KG1 (cell line): ENCODE results near the gene SZRD1.

ENCODE experiments used
- DNase-seq: peaks from one replicate; lab custom pipeline; 2025; lab: John Stamatoyannopoulos, UW

SZRD1 gene

GRCh38 chr1:16367968-16368890, 1.2 kb downstream of the SZRD1 start:
- no peak for DNase-seq

GRCh38 chr1:16369821-16370220, 2.8 kb downstream of the SZRD1 start:
- DNase-seq: no peak

- no peak for DNase-seq
Observed at GRCh38 chr1:16371725-16372124, 4.7 kb downstream of the SZRD1 start.

GRCh38 chr1:16372535-16373285, 5.7 kb downstream of the SZRD1 start:
- no peak for DNase-seq

GRCh38 chr1:16374266-16374665, 7.2 kb downstream of the SZRD1 start:
- no peak for DNase-seq

- no peak for DNase-seq
Observed at GRCh38 chr1:16375521-16376340, 8.7 kb downstream of the SZRD1 start.

GRCh38 chr1:16376971-16377370, 9.9 kb downstream of the SZRD1 start:
- DNase-seq: no peak

- no peak for DNase-seq
Observed at GRCh38 chr1:16378443-16378842, 11.4 kb downstream of the SZRD1 start.

- no peak for DNase-seq
Observed at GRCh38 chr1:16380868-16381267, 13.8 kb downstream of the SZRD1 start.

- DNase-seq: no peak
Observed at GRCh38 chr1:16383888-16384287, 16.8 kb downstream of the SZRD1 start.

GRCh38 chr1:16385659-16386453, 18.8 kb downstream of the SZRD1 start:
- DNase-seq: no peak

GRCh38 chr1:16386454-16387113, 19.5 kb downstream of the SZRD1 start:
- DNase-seq: no peak

GRCh38 chr1:16387201-16388188, 20.5 kb downstream of the SZRD1 start:
- no peak for DNase-seq

- no peak for DNase-seq
Observed at GRCh38 chr1:16391411-16391810, 24.4 kb downstream of the SZRD1 start.

GRCh38 chr1:16392740-16393569, 25.9 kb downstream of the SZRD1 start:
- no peak for DNase-seq

GRCh38 chr1:16393570-16394521, 26.8 kb downstream of the SZRD1 start:
- no peak for DNase-seq

- DNase-seq: no peak
Observed at GRCh38 chr1:16394977-16395376, 27.9 kb downstream of the SZRD1 start.

GRCh38 chr1:16396591-16396990, 29.5 kb downstream of the SZRD1 start:
- DNase-seq: no peak
